ENCODE data around the gene CNN2.

DNA sequence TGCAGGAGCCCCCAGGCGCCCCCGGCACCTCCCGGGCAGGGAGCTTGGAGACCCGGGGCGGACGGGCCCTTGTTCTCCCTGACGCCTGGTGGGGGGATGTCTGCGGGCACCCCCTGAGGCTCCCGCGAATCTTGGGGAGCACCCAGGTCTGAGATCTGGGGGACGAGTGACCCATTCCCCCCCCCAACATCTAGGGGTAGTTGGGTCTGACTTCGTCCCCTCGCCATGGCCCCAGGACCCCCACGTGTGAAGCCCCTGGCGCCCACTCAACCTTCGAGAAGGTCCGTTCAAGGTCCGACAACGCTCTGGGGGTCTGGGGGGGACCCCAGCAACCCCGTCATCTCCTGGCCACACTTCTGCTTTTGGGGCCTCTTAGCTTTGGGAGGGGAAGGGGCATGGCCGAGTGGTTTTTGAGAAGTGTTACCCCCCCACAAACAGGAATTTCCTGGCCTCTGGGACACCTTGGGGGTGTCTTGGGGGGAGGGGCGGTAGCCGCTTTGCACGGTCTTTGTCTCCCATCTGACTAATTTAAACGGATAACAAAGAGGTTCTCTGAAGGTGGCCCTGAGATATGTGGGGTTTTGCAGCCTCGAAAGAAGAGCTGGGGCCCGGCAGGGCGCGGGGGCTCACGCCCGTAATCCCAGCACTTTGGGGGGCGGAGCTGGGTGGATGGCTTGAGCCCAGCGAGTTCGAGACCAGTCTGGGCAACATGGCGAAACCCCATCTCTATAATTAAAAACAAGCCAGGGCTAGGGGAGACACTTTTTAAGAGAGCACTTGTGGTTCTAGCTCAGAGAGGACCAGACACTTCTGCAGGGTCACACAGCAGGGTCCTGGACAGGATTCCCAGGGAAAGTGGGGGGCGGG, 608 bp downstream of the CNN2 start:
- TF ChIP-seq, protein P1, sequence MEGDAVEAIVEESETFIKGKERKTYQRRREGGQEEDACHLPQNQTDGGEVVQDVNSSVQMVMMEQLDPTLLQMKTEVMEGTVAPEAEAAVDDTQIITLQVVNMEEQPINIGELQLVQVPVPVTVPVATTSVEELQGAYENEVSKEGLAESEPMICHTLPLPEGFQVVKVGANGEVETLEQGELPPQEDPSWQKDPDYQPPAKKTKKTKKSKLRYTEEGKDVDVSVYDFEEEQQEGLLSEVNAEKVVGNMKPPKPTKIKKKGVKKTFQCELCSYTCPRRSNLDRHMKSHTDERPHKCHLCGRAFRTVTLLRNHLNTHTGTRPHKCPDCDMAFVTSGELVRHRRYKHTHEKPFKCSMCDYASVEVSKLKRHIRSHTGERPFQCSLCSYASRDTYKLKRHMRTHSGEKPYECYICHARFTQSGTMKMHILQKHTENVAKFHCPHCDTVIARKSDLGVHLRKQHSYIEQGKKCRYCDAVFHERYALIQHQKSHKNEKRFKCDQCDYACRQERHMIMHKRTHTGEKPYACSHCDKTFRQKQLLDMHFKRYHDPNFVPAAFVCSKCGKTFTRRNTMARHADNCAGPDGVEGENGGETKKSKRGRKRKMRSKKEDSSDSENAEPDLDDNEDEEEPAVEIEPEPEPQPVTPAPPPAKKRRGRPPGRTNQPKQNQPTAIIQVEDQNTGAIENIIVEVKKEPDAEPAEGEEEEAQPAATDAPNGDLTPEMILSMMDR (conservative IDR thresholded peaks at IDR 0.05; ENCODE audit: low read depth, low read length): no peak
- TF ChIP-seq RFX5 (IDR thresholded peaks at IDR 0.05; ENCODE audit: low read depth, low read length): no peak
- no peak for TF ChIP-seq POLR2A (IDR thresholded peaks at IDR 0.05; ENCODE audit: low read depth, low read length)
- TF ChIP-seq BHLHE40 (IDR thresholded peaks at IDR 0.05; ENCODE audit: low read depth, low read length): no peak
- no peak for TF ChIP-seq RAD21 (IDR thresholded peaks at IDR 0.05; ENCODE audit: low read length)
- no peak for TF ChIP-seq SMC3 (IDR thresholded peaks at IDR 0.05; ENCODE audit: low read depth, low read length)
- no peak for TF ChIP-seq CEBPB (IDR thresholded peaks at IDR 0.05; ENCODE audit: low read depth, low read length)
